OCI-LY1 (cell line): ENCODE measurements around the gene SELENOK.

Experiments used
- H2AFZ ChIP-seq: fragments of 200-600 bp; sonication (generic), shearing (Covaris generic); 2 replicates; pipeline ENCODE4 v1.6.0; 2014; ENCODE audit warnings: antibody characterized with exemption, mild to moderate bottlenecking, low read length
- H3F3A ChIP-seq: fragments of 200-600 bp; sonication (generic), shearing (Covaris generic); 2 replicates; pipeline ENCODE4 v1.6.0; 2014; ENCODE audit warnings: mild to moderate bottlenecking, antibody characterized with exemption, low read length, moderate library complexity; ENCODE audit not compliant: insufficient read depth
- H3K27ac ChIP-seq: fragments of 200-600 bp; sonication (generic); 2 replicates; pipeline ENCODE4 v1.5.1; 2014; ENCODE audit warnings: low read length, mixed run types, mild to moderate bottlenecking, low read depth; ENCODE audit not compliant: poor library complexity, severe bottlenecking
- H3K27me3 ChIP-seq: fragments of 200-600 bp; sonication (generic); 2 replicates; pipeline ENCODE4 v1.6.0; 2014; ENCODE audit warnings: antibody characterized with exemption, mild to moderate bottlenecking, low read length, moderate library complexity; ENCODE audit not compliant: insufficient read depth
- H3K36me3 ChIP-seq: fragments of 200-600 bp; sonication (generic); 2 replicates; pipeline ENCODE4 v1.6.1; 2014; ENCODE audit warnings: mild to moderate bottlenecking, antibody characterized with exemption, low read length, moderate library complexity, mixed read lengths; ENCODE audit not compliant: insufficient read depth
- H3K4me1 ChIP-seq: fragments of 200-600 bp; sonication (generic); 2 replicates; pipeline ENCODE4 v1.5.1; 2014; ENCODE audit warnings: mild to moderate bottlenecking, low read length, moderate library complexity; ENCODE audit not compliant: insufficient read depth, severe bottlenecking
- H3K4me2 ChIP-seq: fragments of 200-600 bp; sonication (generic), shearing (Covaris generic); 2 replicates; pipeline ENCODE4 v1.6.1; 2014; ENCODE audit warnings: low read length
- H3K4me3 ChIP-seq: fragments of 200-600 bp; sonication (generic); 2 replicates; pipeline ENCODE4 v1.5.1; 2014; ENCODE audit warnings: low read length, low read depth, mild to moderate bottlenecking, mixed read lengths; ENCODE audit not compliant: poor library complexity, severe bottlenecking
- H3K79me2 ChIP-seq: fragments of 200-600 bp; shearing (Covaris generic); 2 replicates; pipeline ENCODE4 v1.6.1; 2016; ENCODE audit warnings: mixed run types, low read length, mixed read lengths; ENCODE audit not compliant: insufficient read depth
- H3K9ac ChIP-seq: fragments of 200-600 bp; sonication (generic), shearing (Covaris generic); 2 replicates; pipeline ENCODE4 v1.6.1; 2014; ENCODE audit warnings: mild to moderate bottlenecking, low read length, mixed read lengths
- H3K9me2 ChIP-seq: fragments of 200-600 bp; sonication (generic), shearing (Covaris generic); 2 replicates; pipeline ENCODE4 v1.6.1; 2014; ENCODE audit warnings: low read depth, mild to moderate bottlenecking, low read length, mixed read lengths
- H3K9me3 ChIP-seq: fragments of 200-600 bp; shearing (Covaris generic); 2 replicates; pipeline ENCODE4 v1.6.1; 2014; ENCODE audit warnings: low read length, mixed read lengths
- H4K20me1 ChIP-seq: fragments of 200-600 bp; sonication (generic), shearing (Covaris generic); 2 replicates; pipeline ENCODE4 v1.6.0; 2016; ENCODE audit warnings: mild to moderate bottlenecking, low read length; ENCODE audit not compliant: insufficient read depth
- EZH2 ChIP-seq: fragments of 200-600 bp; sonication (generic), shearing (Covaris generic); IDR thresholded peaks from 2 replicates; pipeline ENCODE4 v1.8.0; 2017; ENCODE audit warnings: borderline replicate concordance, mixed run types, mild to moderate bottlenecking, antibody characterized with exemption, low read length, moderate library complexity, mixed read lengths
- TF ChIP-seq, protein P1 (sequence below): fragments of 200-600 bp; sonication (generic), shearing (Covaris generic); IDR thresholded peaks from 2 replicates; pipeline ENCODE4 v1.5.1; 2017; ENCODE audit warnings: mild to moderate bottlenecking, antibody characterized with exemption, low read length, moderate library complexity, mixed read lengths

Gene SELENOK

DNA sequence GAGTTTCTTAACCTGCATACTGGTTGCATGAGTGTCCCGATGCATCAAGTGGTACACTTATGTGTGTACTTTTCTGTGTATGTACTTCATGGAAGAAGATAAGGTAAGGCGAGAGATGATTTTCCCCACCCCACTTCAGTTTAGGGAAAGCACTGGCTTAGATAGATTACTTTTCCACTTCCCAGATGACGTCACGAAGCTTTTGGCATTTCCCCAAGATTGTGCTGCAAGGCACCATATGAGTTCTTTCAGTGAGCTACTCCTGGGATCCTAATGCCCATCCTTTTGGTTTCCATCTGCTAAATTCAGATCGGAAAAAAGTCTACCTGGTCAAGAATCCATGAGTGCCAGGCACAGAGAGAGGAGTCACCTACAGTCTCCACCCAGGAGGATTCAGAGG lies 40.8 kb downstream of the SELENOK start:
- H3K4me3 ChIP-seq, result no peak overlapping the region
- TF ChIP-seq, protein P1, sequence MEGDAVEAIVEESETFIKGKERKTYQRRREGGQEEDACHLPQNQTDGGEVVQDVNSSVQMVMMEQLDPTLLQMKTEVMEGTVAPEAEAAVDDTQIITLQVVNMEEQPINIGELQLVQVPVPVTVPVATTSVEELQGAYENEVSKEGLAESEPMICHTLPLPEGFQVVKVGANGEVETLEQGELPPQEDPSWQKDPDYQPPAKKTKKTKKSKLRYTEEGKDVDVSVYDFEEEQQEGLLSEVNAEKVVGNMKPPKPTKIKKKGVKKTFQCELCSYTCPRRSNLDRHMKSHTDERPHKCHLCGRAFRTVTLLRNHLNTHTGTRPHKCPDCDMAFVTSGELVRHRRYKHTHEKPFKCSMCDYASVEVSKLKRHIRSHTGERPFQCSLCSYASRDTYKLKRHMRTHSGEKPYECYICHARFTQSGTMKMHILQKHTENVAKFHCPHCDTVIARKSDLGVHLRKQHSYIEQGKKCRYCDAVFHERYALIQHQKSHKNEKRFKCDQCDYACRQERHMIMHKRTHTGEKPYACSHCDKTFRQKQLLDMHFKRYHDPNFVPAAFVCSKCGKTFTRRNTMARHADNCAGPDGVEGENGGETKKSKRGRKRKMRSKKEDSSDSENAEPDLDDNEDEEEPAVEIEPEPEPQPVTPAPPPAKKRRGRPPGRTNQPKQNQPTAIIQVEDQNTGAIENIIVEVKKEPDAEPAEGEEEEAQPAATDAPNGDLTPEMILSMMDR, result no peak
- H3K9ac ChIP-seq, result no peak overlapping the region
- peaks cover 12% of the 10 kb centered on the region; the same call in 1 of the 2 replicates for H3K27me3 ChIP-seq
- H3K9me2 ChIP-seq, result no peaks in the 10 kb centered on the region
- H2AFZ ChIP-seq, result no peak overlapping the region
- H3K4me1 ChIP-seq, result peaks cover 9% of the 10 kb centered on the region
- no peaks in the 10 kb centered on the region for H3F3A ChIP-seq
- no peaks in the 10 kb centered on the region for H4K20me1 ChIP-seq
- no peak overlapping the region for H3K27ac ChIP-seq
- no peaks in the 10 kb centered on the region for H3K9me3 ChIP-seq
- H3K4me2 ChIP-seq, result no peak overlapping the region
- H3K36me3 ChIP-seq, result no peaks in the 10 kb centered on the region
- H3K79me2 ChIP-seq, result no peaks in the 10 kb centered on the region

GRCh38 chr3:53849916-53850315 lies 41.7 kb downstream of the SELENOK start:
- Histone ChIP-seq H3K27ac (no peak overlapping the region), H3K4me1 (peaks cover 14% of the 10 kb centered on the region), H2AFZ (no peak overlapping the region), H3F3A (no peaks in the 10 kb centered on the region), H3K9me3 (no peaks in the 10 kb centered on the region), H3K27me3 (peaks cover 15% of the 10 kb centered on the region), H3K9ac (no peak overlapping the region), H3K4me2 (no peak overlapping the region), H3K9me2 (no peaks in the 10 kb centered on the region), H3K79me2 (no peaks in the 10 kb centered on the region), H3K36me3 (no peaks in the 10 kb centered on the region), H3K4me3 (no peak overlapping the region), H4K20me1 (no peaks in the 10 kb centered on the region)
- TF ChIP-seq, protein P1, result no peak
- no peak for TF ChIP-seq EZH2

- no peaks in the 10 kb centered on the region for H3K36me3 ChIP-seq
- H2AFZ ChIP-seq, result no peak overlapping the region
- peaks cover 22% of the 10 kb centered on the region for H3K4me1 ChIP-seq
- H3F3A ChIP-seq, result no peaks in the 10 kb centered on the region
- no peak overlapping the region for H3K27ac ChIP-seq
- no peaks in the 10 kb centered on the region for H3K9me3 ChIP-seq
- no peaks in the 10 kb centered on the region for H3K9me2 ChIP-seq
- no peaks in the 10 kb centered on the region for H4K20me1 ChIP-seq
- no peak overlapping the region for H3K9ac ChIP-seq
- peak overlapping the region; percentile 59 for H3K4me3 ChIP-seq
- H3K79me2 ChIP-seq, result no peaks in the 10 kb centered on the region
- TF ChIP-seq EZH2, result no peak
- TF ChIP-seq, protein P1, result no peak
- peak overlapping the region; percentile 83 for H3K4me2 ChIP-seq
- peaks cover 21% of the 10 kb centered on the region for H3K27me3 ChIP-seq
Observed at GRCh38 chr3:53846851-53847155, 44.9 kb downstream of the SELENOK start.
